Neural cell (in vitro differentiated cells): ENCODE results near the gene LIPA. TPM values are rescaled to one million over a fixed set of nuclear protein-coding genes. Genes with fewer than 3 reads are reported as not detected.

Source experiments
- H2AFZ ChIP-seq: fragments of 200-600, 300-800 bp; sonication (generic), shearing (Covaris generic); 2 replicates; pipeline ENCODE4 v1.6.0; 2014; ENCODE audit warnings: low read depth, mild to moderate bottlenecking, antibody characterized with exemption, low read length, moderate library complexity
- H3F3A ChIP-seq: fragments of 200-600 bp; shearing (Covaris generic); 2 replicates; pipeline ENCODE4 v1.6.1; 2016; ENCODE audit warnings: mild to moderate bottlenecking, moderate library complexity, mixed read lengths, antibody characterized with exemption, low read length; ENCODE audit not compliant: insufficient read depth, poor library complexity, severe bottlenecking
- H3K27ac ChIP-seq: fragments of 200-600, 300-800 bp; sonication (generic), shearing (Covaris generic); 2 replicates; pipeline ENCODE4 v1.5.1; 2014; ENCODE audit warnings: mild to moderate bottlenecking, low read length, moderate library complexity
- H3K27me3 ChIP-seq: fragments of 300-800, 200-600 bp; sonication (generic), shearing (Covaris generic); 2 replicates; pipeline ENCODE4 v1.6.0; 2014; ENCODE audit warnings: mild to moderate bottlenecking, low read depth, low read length, moderate library complexity; ENCODE audit not compliant: insufficient read depth
- H3K36me3 ChIP-seq: fragments of 300-800, 200-600 bp; sonication (generic), shearing (Covaris generic); 2 replicates; pipeline ENCODE4 v1.5.1; 2014; ENCODE audit warnings: mild to moderate bottlenecking, antibody characterized with exemption, low read length, moderate library complexity; ENCODE audit not compliant: insufficient read depth
- H3K4me2 ChIP-seq: fragments of 300-800, 200-600 bp; sonication (generic), shearing (Covaris generic); 2 replicates; pipeline ENCODE4 v1.6.0; 2014; ENCODE audit warnings: mild to moderate bottlenecking, low read length
- H3K4me3 ChIP-seq: fragments of 300-800, 200-600 bp; sonication (generic), shearing (Covaris generic); 2 replicates; pipeline ENCODE4 v1.5.1; 2014; ENCODE audit warnings: mild to moderate bottlenecking, low read length, moderate library complexity
- H3K79me2 ChIP-seq: fragments of 200-600 bp; shearing (Covaris generic); replicated peaks from 2 replicates; pipeline ENCODE4 v1.6.0; 2014; ENCODE audit warnings: mild to moderate bottlenecking, low read length, moderate library complexity; ENCODE audit not compliant: insufficient read depth
- H3K9ac ChIP-seq: fragments of 300-800, 200-600 bp; sonication (generic), shearing (Covaris generic); 2 replicates; pipeline ENCODE4 v1.6.1; 2016; ENCODE audit warnings: mild to moderate bottlenecking, low read length, mixed read lengths
- H3K9me2 ChIP-seq: fragments of 200-600 bp; shearing (Covaris generic); 2 replicates; pipeline ENCODE4 v1.6.1; 2016; ENCODE audit warnings: mild to moderate bottlenecking, low read length, mixed read lengths; ENCODE audit not compliant: insufficient read depth
- H3K9me3 ChIP-seq: fragments of 200-600, 300-800 bp; sonication (generic), shearing (Covaris generic); 2 replicates; pipeline ENCODE4 v1.6.1; 2016; ENCODE audit warnings: mild to moderate bottlenecking, mixed run types, low read length, moderate library complexity, mixed read lengths
- H4K20me1 ChIP-seq: fragments of 200-600 bp; shearing (Covaris generic); 2 replicates; pipeline ENCODE4 v1.6.1; 2016; ENCODE audit warnings: mild to moderate bottlenecking, mixed run types; ENCODE audit not compliant: insufficient read depth
- EP300 ChIP-seq: fragments of 450-650 bp; conservative IDR thresholded peaks from 2 replicates; pipeline ENCODE4 v1.6.1; 2014; ENCODE audit warnings: antibody characterized with exemption, mild to moderate bottlenecking, moderate library complexity; ENCODE audit not compliant: poor library complexity, severe bottlenecking
- EZH2 ChIP-seq: fragments of 200-600, 300-800 bp; shearing (Covaris generic), sonication (generic); IDR thresholded peaks from 2 replicates; pipeline ENCODE4 v1.6.1; 2014; ENCODE audit warnings: antibody characterized with exemption, low read length, borderline replicate concordance, mild to moderate bottlenecking; ENCODE audit not compliant: insufficient read depth, poor library complexity, severe bottlenecking
- MXI1 ChIP-seq: fragments of 450-650 bp; conservative IDR thresholded peaks from 2 replicates; pipeline ENCODE4 v1.6.1; 2014; ENCODE audit warnings: antibody characterized with exemption, mild to moderate bottlenecking; ENCODE audit not compliant: poor library complexity, severe bottlenecking
- POLR2AphosphoS5 ChIP-seq: IDR thresholded peaks from 2 replicates; pipeline ENCODE4 v1.6.1; 2012
- RAD21 ChIP-seq: fragments of 450-650 bp; conservative IDR thresholded peaks from 2 replicates; pipeline ENCODE4 v1.6.1; 2014; ENCODE audit warnings: antibody characterized with exemption, mild to moderate bottlenecking, moderate library complexity
- SMC3 ChIP-seq: fragments of 450-650 bp; conservative IDR thresholded peaks from 2 replicates; pipeline ENCODE4 v1.6.1; 2014; ENCODE audit warnings: antibody characterized with exemption, mild to moderate bottlenecking, moderate library complexity; ENCODE audit not compliant: poor library complexity
- TAF1 ChIP-seq: IDR thresholded peaks from 2 replicates; pipeline ENCODE4 v1.6.1; 2012; ENCODE audit warnings: low read depth
- polyA plus RNA-seq: library from polyadenylated mRNA; depleted of rRNA; stranded (reverse); fragments of >200 nt; gene quantifications from 2 replicates; pipeline ENCODE4 v1.2.3, GENCODE V29; 2014
- TF ChIP-seq, protein P1 (sequence below): fragments of 450-650 bp; IDR thresholded peaks from 2 replicates; pipeline ENCODE4 v1.5.1; 2014; ENCODE audit warnings: antibody characterized with exemption, mild to moderate bottlenecking, moderate library complexity; ENCODE audit not compliant: poor library complexity, severe bottlenecking
- TF ChIP-seq, protein P2 (sequence below): IDR thresholded peaks from 2 replicates; pipeline ENCODE4 v1.6.1; 2012; ENCODE audit warnings: borderline replicate concordance

LIPA gene
- polyA plus RNA-seq, 1 donor from 2014 or later = 20.8 TPM

DNA sequence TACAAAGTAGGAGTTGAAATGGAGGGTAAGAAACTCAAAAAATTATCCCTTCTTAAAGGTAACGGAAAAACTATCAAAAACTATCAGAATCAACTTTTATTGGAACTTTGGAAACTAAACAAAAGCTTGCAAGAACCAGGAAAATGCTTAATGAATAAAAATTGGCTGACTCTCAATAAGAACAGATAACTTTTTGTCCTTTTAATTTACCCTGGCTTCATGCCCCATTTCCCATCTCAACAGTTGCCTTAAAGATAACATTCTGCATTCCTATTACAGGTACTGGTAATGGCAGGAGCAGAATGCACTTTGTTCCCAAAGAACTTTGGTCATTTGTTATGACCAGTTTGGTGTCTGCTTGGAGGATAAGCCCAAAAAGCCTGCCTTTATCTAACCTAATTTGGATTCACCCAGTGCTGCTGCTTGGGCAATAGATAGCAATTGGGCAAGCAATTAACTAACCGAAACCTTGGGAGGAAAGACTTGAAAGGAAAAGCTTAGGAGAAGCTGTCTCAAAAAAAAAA lies 62.3 kb downstream of the LIPA start:
- H3F3A ChIP-seq = no peaks in the 10 kb centered on the region
- TF ChIP-seq, protein P1, sequence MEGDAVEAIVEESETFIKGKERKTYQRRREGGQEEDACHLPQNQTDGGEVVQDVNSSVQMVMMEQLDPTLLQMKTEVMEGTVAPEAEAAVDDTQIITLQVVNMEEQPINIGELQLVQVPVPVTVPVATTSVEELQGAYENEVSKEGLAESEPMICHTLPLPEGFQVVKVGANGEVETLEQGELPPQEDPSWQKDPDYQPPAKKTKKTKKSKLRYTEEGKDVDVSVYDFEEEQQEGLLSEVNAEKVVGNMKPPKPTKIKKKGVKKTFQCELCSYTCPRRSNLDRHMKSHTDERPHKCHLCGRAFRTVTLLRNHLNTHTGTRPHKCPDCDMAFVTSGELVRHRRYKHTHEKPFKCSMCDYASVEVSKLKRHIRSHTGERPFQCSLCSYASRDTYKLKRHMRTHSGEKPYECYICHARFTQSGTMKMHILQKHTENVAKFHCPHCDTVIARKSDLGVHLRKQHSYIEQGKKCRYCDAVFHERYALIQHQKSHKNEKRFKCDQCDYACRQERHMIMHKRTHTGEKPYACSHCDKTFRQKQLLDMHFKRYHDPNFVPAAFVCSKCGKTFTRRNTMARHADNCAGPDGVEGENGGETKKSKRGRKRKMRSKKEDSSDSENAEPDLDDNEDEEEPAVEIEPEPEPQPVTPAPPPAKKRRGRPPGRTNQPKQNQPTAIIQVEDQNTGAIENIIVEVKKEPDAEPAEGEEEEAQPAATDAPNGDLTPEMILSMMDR = no peak
- no peak for TF ChIP-seq EZH2
- TF ChIP-seq, protein P2, sequence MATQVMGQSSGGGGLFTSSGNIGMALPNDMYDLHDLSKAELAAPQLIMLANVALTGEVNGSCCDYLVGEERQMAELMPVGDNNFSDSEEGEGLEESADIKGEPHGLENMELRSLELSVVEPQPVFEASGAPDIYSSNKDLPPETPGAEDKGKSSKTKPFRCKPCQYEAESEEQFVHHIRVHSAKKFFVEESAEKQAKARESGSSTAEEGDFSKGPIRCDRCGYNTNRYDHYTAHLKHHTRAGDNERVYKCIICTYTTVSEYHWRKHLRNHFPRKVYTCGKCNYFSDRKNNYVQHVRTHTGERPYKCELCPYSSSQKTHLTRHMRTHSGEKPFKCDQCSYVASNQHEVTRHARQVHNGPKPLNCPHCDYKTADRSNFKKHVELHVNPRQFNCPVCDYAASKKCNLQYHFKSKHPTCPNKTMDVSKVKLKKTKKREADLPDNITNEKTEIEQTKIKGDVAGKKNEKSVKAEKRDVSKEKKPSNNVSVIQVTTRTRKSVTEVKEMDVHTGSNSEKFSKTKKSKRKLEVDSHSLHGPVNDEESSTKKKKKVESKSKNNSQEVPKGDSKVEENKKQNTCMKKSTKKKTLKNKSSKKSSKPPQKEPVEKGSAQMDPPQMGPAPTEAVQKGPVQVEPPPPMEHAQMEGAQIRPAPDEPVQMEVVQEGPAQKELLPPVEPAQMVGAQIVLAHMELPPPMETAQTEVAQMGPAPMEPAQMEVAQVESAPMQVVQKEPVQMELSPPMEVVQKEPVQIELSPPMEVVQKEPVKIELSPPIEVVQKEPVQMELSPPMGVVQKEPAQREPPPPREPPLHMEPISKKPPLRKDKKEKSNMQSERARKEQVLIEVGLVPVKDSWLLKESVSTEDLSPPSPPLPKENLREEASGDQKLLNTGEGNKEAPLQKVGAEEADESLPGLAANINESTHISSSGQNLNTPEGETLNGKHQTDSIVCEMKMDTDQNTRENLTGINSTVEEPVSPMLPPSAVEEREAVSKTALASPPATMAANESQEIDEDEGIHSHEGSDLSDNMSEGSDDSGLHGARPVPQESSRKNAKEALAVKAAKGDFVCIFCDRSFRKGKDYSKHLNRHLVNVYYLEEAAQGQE = no peak
- TF ChIP-seq POLR2AphosphoS5 = no peak
- no peak for TF ChIP-seq MXI1
- no peak for TF ChIP-seq TAF1
- TF ChIP-seq RAD21 = no peak
- TF ChIP-seq SMC3 = no peak
- no peak for TF ChIP-seq EP300

DNA sequence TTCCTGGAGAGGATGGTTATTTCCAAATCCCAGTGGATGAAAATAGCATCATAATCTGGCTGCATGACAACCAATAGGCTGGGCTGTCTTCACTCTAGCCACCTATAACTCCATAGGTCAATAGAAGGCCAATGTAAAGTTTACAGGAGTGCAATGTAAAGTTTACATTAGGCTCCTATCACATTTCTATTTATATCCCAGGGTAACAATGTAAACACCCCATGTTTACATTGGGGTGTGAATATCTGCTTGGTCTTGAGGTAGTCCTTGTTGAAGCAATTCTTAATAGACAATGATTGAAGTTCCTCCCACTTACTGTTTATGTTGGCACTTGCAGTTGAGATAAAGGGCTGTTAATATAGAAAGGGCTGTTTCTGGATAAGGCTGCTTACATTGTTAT lies 65.9 kb downstream of the LIPA start:
- Histone ChIP-seq H3K9me3 (no peaks in the 10 kb centered on the region), H3K9ac (no peak overlapping the region), H3K79me2 (no peaks in the 10 kb centered on the region), H3F3A (no peaks in the 10 kb centered on the region), H2AFZ (no peak overlapping the region), H3K4me2 (no peak overlapping the region), H3K9me2 (no peaks in the 10 kb centered on the region), H3K36me3 (no peaks in the 10 kb centered on the region), H3K27ac (no peak overlapping the region), H3K27me3 (no peaks in the 10 kb centered on the region), H4K20me1 (no peaks in the 10 kb centered on the region), H3K4me3 (no peak overlapping the region)
- TF ChIP-seq TAF1 (no peak), POLR2AphosphoS5 (no peak), SMC3 (no peak), RAD21 (no peak), EP300 (no peak), EZH2 (no peak), MXI1 (no peak)
- TF ChIP-seq, protein P2 = no peak
- TF ChIP-seq, protein P1 = no peak

More for the DNA sequence above, 62.3 kb downstream of the LIPA start:
- no peak overlapping the region for H3K27ac ChIP-seq
- no peaks in the 10 kb centered on the region for H3K9me3 ChIP-seq
- no peaks in the 10 kb centered on the region for H3K9me2 ChIP-seq
- no peak overlapping the region for H3K9ac ChIP-seq
- H3K4me3 ChIP-seq = no peak overlapping the region
- no peaks in the 10 kb centered on the region for H3K27me3 ChIP-seq
- H4K20me1 ChIP-seq = no peaks in the 10 kb centered on the region
- H3K4me2 ChIP-seq = no peak overlapping the region
- H3K36me3 ChIP-seq = no peaks in the 10 kb centered on the region
- no peaks in the 10 kb centered on the region for H3K79me2 ChIP-seq
- no peak overlapping the region for H2AFZ ChIP-seq
